HL-60/S4 treated with retinoic acid at 250 ng/mL for 4 days and 3 days (cell line): ENCODE results near the gene FGF3.

Experiments used
- in situ Hi-C: fragments of 300-500 bp; cut with MboI; formaldehyde crosslinking; loops from 2 replicates; pipeline ENCODE4 v1.7.0; 2022; ENCODE audit warnings: low sequenced_read_pairs

Gene FGF3

GRCh38 chr11:69818603-69819441 is at the start of gene FGF3:
Gene FGF3, minus strand, starts transcription at chr11:69819416. Its CDS starts 483 bp downstream, at chr11:69818933.
- in situ Hi-C loops = no loop called here

DNA sequence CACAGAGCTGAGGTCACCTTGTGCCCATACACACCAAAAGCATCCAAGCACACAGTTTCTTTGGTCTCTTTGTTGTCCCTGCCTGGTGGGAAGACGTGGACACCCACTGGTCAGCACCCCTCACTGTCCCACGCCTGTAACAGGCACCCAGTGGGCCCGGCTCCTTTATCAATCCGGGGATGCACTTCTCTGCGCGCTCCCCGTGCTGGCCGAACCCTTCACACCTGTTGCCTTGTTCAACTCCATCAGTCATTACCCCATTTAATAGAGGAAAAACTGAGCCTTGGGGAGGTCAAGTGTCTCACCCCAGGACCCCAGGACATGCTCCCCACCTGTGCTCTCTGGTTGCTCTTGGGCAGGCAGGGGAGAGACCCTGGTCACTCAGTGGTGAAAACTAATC is 49.7 kb upstream of the FGF3 start:
- in situ Hi-C loops = no loop called here

- in situ Hi-C loops = no loop called here
These were observed 49.0 kb upstream of the FGF3 start for GRCh38 chr11:69868006-69868810.

DNA sequence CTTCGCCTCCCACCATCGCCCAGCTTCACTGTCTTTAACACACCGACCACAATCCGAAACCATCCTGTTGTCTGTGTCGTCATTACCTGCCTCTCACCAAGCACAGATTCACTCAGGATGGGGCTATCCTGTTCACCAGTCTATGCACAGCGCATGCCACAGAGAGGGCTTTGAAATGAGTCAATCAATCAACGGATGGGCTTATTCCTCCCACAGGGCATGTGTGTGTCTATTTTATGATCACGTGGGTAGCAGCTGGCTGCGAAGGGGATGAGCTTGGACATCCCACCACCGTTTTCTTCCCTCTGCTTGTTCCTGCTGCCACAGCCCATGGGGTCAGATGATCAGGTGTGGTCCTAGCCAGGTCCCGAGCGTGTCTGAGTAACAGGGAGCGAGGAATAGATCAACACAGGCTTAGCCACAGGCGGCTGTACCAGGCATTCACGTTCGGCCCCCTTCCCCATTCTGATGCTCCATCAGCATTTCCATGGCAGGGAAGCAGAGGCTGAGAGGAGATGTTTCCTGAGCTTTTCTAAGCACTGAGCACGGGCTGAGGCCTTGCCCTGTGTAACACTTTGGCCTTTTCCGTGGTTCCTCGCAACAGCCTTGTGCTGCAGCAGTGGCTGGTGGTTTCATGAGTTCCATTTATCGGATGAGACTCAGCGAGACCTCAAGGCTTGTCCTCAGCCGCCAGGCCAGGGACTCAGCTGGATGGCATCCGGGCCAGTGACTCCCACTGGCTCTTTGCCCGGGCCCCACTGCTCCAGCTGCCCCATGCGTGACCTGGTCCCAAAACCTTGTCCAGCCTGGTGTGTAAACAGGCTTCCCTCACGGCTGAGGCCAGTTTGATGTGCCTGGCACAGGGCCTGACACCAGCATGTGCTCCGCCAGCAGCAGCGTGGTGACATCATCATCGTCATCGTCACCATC is 48.1 kb upstream of the FGF3 start:
- in situ Hi-C loops = no loop called here

GRCh38 chr11:69866648-69867047 is 47.4 kb upstream of the FGF3 start:
- in situ Hi-C loops = no loop called here

- in situ Hi-C loops = no loop called here
These were observed 46.5 kb upstream of the FGF3 start for GRCh38 chr11:69865707-69866106.

DNA sequence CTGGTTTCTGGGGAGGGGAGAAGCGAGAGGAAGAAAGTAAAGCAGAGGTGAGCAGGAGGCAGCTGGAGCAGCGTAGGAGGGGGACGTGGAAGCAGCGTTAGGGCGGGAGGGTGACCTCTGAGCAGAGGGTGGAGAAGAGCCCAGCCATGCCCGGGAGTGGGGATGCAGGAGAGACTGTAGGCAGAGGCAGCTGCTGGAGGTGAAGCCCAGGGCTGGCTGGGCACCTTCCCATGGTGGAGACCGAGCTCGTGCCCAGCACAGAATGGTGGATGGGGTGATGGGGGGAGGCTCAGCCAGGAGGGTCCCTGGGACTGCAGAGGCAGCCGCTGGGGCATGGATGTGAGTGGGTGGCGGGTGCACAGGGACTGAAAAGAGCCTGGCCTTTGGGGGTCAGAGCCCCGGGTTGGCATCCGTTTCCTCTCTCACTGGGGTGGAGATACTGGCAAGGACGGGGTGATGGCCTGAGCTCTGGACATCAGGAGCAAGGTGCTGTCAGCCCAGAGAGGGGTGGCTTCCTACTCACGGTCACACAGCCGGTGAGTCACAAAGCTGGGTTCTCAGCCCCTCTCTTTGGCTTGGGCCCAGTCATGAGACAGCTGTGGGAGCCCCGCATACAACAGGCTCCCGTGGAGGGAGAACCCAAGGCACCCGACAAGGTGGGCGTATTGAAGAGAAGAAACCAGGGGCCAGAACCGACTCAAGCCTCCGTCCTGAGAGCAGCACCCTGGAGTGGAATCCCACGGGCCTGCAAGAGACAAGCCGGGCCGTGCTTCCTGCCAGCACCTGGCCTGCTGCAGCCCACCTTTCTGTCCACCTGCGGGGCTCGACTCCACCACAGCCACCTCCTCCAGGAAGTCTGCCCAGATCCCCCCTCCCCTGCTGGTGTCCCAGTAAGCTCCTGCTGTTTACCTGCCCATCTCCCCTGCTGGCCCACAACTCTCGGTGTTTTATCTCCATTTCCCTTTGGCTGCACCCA is 45.8 kb upstream of the FGF3 start:
- in situ Hi-C loops = no loop called here

GRCh38 chr11:69863544-69864200 is 44.5 kb upstream of the FGF3 start:
- in situ Hi-C loops = no loop called here

DNA sequence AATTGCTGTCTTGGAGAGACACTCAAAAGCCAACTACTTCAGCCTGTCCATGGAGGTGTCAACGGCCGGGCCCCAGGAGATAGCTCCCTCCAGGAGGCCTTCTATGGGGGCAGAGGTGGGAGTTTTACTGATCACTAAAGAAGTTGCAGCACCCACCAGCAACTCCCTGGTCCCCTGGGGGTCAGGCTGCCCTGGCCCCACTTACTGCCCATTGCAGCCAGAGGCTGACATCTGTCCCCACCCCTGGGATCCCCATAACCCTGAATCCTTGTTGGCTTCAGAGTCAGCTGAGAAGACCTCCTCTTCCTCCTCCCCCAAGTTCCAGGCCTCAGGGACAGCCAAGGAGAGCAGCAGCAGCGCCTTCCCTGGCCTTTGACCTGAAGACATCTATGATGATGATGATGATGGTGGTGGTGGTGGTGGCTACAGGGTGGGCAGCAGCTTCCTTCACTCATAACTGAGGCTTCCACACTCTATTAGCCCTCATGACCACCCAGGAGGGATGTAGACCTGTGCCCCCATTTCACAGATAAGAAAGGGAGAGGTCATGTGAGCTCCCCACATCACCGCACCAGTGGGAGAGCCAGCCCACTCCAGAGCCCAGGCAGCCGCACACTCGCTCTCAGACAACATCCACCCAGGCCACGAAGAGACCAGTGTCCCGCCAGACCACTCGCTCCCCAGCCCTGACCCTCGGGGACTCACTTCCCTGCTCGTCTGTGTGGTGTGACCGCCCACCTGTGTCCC is 43.8 kb upstream of the FGF3 start:
- in situ Hi-C loops = no loop called here

- in situ Hi-C loops = no loop called here
These were observed 43.1 kb upstream of the FGF3 start for GRCh38 chr11:69862331-69862771.

DNA sequence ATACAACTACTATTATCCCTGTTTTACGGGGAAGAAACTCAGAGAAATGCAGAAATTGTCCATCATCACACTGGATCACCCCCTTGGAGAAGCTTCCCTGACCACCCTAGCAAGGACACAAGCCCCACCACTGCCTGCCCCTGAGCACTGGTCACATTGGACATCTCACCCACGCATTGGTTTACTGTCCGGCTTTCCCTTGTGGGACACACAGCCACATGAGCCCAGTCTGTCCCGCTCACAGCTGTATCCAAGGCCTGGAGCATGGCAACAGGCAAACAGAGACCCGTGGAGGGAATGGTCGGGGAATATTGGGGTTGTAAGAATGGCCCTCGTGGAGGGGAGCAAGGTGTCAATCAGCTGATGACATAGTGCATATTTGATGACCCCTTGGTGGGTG is 42.7 kb upstream of the FGF3 start:
- in situ Hi-C loops = no loop called here

- in situ Hi-C loops = no loop called here
These were observed 41.7 kb upstream of the FGF3 start for GRCh38 chr11:69860796-69861445.

DNA sequence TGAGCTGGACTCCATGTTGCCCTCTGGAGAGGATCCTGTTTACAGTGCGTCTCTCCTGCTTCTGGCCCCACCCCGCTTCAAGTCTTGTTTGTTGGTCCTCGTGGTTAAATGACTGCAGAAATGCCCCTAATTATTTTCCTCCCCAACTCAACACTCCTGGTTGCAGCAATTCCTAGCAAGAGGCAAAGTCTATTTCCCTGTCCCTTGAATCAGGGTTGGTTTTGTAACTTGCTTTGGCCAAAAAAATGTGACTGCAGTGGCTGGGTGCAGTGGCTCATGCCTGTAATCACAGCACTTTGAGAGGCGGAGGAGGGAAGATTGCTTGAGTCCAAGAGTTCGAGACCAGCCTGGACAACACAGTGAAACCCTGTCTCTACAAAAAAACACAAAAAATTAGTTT is 41.0 kb upstream of the FGF3 start:
- in situ Hi-C loops = no loop called here

DNA sequence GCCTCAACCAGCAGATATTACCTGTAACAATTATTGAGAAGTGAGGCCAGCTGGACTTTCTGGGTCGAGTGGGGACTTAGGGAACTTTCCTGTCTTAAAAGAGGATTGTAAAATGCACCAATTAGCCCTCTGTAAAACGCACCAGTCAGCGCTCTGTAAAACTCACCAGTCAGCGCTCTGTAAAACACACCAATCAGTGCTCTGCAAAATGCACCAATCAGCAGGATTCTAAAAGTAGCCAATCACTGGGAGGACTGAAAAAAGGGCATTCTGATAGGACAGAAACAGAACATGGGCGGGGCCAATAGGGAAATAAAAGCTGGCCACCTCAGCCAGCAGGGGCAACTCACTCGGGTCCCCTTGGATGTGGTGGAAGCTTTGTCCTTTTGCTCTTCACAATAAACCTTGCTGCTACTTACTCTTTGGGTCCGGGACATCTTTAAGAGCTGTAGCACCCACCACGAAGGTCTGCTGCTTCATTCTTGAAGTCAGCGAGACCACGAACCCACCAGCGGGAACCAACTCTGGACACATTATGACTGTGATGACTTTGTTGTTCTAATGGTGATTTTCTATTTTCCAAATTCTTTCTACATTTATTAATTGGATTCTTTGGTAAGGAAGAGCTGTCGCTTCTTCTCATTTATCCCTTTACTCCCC is 40.2 kb upstream of the FGF3 start:
- in situ Hi-C loops = no loop called here

- in situ Hi-C loops = no loop called here
These were observed 36.2 kb upstream of the FGF3 start for GRCh38 chr11:69855421-69855820.

DNA sequence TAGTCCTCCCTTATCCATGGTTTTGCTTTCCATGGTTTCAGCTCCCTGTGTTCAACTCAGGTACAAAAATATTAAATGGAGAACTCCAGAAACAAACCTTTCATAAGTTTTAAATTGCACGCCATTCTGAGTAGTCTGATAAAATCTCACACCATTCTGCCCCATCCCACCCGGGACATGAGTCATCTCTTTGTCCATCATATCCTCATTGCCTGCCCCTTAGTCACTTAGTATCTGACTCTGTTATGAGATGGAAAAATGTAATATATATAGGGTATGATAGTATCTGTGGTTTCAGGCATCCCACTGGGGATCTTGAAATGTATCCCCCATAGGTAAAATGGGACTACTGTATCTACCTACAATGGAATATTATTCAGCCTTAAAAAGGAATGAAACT is 35.5 kb upstream of the FGF3 start:
- in situ Hi-C loops = no loop called here

GRCh38 chr11:69852056-69852455 is 32.8 kb upstream of the FGF3 start:
- in situ Hi-C loops = no loop called here

DNA sequence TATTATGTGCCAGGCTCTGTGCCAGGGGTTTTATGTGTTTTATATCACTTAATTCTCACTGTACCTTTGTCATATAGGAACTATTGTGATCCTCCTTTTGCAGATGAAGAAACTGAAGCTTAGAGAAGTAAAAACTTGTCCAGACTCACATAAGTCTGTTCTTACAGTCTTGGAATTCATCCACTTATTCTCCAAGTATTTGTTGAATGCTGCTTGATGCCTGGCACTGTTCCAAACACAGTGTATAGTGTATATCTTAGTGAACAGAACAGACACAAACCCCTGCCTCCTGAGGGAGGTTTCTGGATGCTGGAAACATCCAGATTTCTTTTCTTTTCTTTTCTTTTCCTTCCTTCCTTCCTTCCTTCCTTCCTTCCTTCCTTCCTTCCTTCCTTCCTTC is 29.0 kb upstream of the FGF3 start:
- in situ Hi-C loops = no loop called here
